ENCODE results near the gene CYP19A1. TPM values are rescaled to one million over a fixed set of nuclear protein-coding genes. Genes with fewer than 3 reads are reported as not detected.

CYP19A1 gene
- total and polyA plus RNA-seq, 2 donors (not counting 1 experiment from before 2014, with no cell fraction given): not detected

DNA sequence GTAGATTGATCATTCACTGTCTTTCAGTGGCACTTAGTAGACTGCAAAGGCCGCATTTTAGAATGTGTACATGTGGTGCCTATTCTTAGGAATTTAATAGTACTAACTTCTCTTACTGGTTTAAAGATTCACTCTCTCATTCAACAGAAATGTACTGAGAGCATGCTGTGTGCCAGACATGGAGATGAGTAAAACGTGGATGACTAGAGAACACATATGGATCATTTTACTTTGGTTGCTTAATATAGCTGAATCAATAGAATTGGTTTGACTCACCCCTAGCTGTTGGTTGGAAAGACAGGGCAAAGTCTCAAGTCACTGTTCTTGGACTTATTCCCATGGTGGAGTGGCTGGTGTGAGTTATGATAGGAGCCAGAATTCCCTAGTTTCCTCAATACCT is 134.6 kb downstream of the CYP19A1 start:
- no peaks in the 10 kb centered on the region for H3K4me1 Mint-ChIP-seq
- H3K4me3 Mint-ChIP-seq: no peak overlapping the region
- WGBS (ENCODE audit: insufficient coverage): no CpG with 5 or more reads among the region's 2 CpGs
- H3K4me2 ChIP-seq (replicated peaks; ENCODE audit: low read depth, low read length, poor library complexity, severe bottlenecking): no peak overlapping the region
- ChIA-PET POLR2A (no interaction called here), CTCF (interaction anchor here (2.4 kb wide), 1 partner anchor 11 kb away, joined by 14 read pairs; no protein-coding TSS in a partner anchor)
- peaks cover 26% of the 10 kb centered on the region for H3K27me3 Mint-ChIP-seq
- H2AFZ ChIP-seq (ENCODE audit: insufficient read depth, low read depth, low read length, poor library complexity, severe bottlenecking): no peak overlapping the region
- TF ChIP-seq EZH2 (IDR thresholded peaks at IDR 0.05; ENCODE audit: borderline replicate concordance, insufficient read depth, low read depth, low read length, poor library complexity, severe bottlenecking): no peak
- TF ChIP-seq, protein P1, sequence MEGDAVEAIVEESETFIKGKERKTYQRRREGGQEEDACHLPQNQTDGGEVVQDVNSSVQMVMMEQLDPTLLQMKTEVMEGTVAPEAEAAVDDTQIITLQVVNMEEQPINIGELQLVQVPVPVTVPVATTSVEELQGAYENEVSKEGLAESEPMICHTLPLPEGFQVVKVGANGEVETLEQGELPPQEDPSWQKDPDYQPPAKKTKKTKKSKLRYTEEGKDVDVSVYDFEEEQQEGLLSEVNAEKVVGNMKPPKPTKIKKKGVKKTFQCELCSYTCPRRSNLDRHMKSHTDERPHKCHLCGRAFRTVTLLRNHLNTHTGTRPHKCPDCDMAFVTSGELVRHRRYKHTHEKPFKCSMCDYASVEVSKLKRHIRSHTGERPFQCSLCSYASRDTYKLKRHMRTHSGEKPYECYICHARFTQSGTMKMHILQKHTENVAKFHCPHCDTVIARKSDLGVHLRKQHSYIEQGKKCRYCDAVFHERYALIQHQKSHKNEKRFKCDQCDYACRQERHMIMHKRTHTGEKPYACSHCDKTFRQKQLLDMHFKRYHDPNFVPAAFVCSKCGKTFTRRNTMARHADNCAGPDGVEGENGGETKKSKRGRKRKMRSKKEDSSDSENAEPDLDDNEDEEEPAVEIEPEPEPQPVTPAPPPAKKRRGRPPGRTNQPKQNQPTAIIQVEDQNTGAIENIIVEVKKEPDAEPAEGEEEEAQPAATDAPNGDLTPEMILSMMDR (IDR thresholded peaks at IDR 0.05): no peak
- intact Hi-C loops (cut with micrococcal nuclease): no loop called here
- H3K27ac ChIP-seq (ENCODE audit: low read length in 2 of 2): no peak overlapping the region
- no peak overlapping the region for H3K27ac Mint-ChIP-seq
- no peaks in the 10 kb centered on the region for H3K9me3 ChIP-seq (ENCODE audit: control extremely low read depth in 1 of 3, control insufficient read depth in 2 of 3, insufficient read depth in 1 of 3, low read length in 2 of 3)
- DNase-seq (no peak), ATAC-seq (ENCODE audit: low read depth) (no peak)
- no peak overlapping the region for H3K4me3 ChIP-seq (ENCODE audit: control extremely low read depth in 1 of 5, extremely low read depth in 1 of 5, insufficient read depth in 1 of 5, low read depth in 2 of 5, low read length in 4 of 5)
- no peaks in the 10 kb centered on the region for H3K36me3 ChIP-seq (replicated peaks in 1 of 2; ENCODE audit: control extremely low read depth in 1 of 2, control insufficient read depth in 1 of 2, extremely low read depth in 1 of 2, insufficient read depth in 2 of 2, low read length in 1 of 2)
- no peaks in the 10 kb centered on the region for H4K20me1 ChIP-seq (ENCODE audit: control insufficient read depth, insufficient read depth, low read length, poor library complexity, severe bottlenecking)
- H3K79me2 ChIP-seq (ENCODE audit: control insufficient read depth, insufficient read depth, low read length): no peaks in the 10 kb centered on the region
- no peaks in the 10 kb centered on the region for H3K4me1 ChIP-seq (ENCODE audit: control insufficient read depth in 2 of 2, insufficient read depth in 2 of 2, low read length in 2 of 2)
- H3K9me3 Mint-ChIP-seq (ENCODE audit: insufficient read depth): no peaks in the 10 kb centered on the region
- H3K27me3 ChIP-seq (replicated peaks in 1 of 4; ENCODE audit: control extremely low read depth in 1 of 4, control insufficient read depth in 3 of 4, insufficient read depth in 4 of 4, low read length in 3 of 4): peaks cover 0 to 6% (median 3%) of the 10 kb centered on the region in 4 experiments
- H3K9ac ChIP-seq (ENCODE audit: low read length): no peak overlapping the region

DNA sequence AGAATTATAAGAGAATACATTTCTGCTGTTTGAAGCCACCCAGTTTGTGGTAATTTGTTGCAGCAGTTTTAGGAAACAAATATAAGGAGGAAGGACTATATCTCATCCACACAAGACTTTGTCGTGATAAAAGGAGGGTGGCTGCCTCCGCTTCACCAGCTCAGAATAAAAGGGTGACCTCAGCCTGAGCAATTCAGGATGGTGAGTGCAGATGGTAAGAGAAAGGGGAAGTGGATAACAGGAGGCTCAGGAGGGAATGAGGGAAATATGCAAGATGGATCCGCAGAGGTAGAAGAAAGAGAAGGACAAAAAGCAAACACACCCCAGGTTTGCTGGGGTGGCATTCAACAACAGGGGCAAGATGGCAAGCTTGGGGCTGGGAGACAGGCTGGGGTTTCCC is 135.6 kb downstream of the CYP19A1 start:
- Mint-ChIP-seq H3K4me3 (no peak overlapping the region), H3K4me1 (no peaks in the 10 kb centered on the region), H3K27me3 (peaks cover 35% of the 10 kb centered on the region), H3K27ac (no peak overlapping the region), H3K9me3 (ENCODE audit: insufficient read depth) (no peaks in the 10 kb centered on the region)
- Histone ChIP-seq H3K4me2 (replicated peaks; ENCODE audit: low read depth, low read length, poor library complexity, severe bottlenecking) (no peak overlapping the region), H3K4me3 (ENCODE audit: control extremely low read depth in 1 of 5, extremely low read depth in 1 of 5, insufficient read depth in 1 of 5, low read depth in 2 of 5, low read length in 4 of 5) (no peak overlapping the region), H3K79me2 (ENCODE audit: control insufficient read depth, insufficient read depth, low read length) (no peaks in the 10 kb centered on the region), H3K9ac (ENCODE audit: low read length) (no peak overlapping the region), H3K36me3 (replicated peaks in 1 of 2; ENCODE audit: control extremely low read depth in 1 of 2, control insufficient read depth in 1 of 2, extremely low read depth in 1 of 2, insufficient read depth in 2 of 2, low read length in 1 of 2) (no peaks in the 10 kb centered on the region), H3K4me1 (ENCODE audit: control insufficient read depth in 2 of 2, insufficient read depth in 2 of 2, low read length in 2 of 2) (no peaks in the 10 kb centered on the region), H4K20me1 (ENCODE audit: control insufficient read depth, insufficient read depth, low read length, poor library complexity, severe bottlenecking) (no peaks in the 10 kb centered on the region), H3K27me3 (replicated peaks in 1 of 4; ENCODE audit: control extremely low read depth in 1 of 4, control insufficient read depth in 3 of 4, insufficient read depth in 4 of 4, low read length in 3 of 4) (peaks cover 0 to 7% (median 3%) of the 10 kb centered on the region in 4 experiments), H3K9me3 (ENCODE audit: control extremely low read depth in 1 of 3, control insufficient read depth in 2 of 3, insufficient read depth in 1 of 3, low read length in 2 of 3) (no peaks in the 10 kb centered on the region), H3K27ac (ENCODE audit: low read length in 2 of 2) (no peak overlapping the region), H2AFZ (ENCODE audit: insufficient read depth, low read depth, low read length, poor library complexity, severe bottlenecking) (no peak overlapping the region)
- no peak for ATAC-seq (ENCODE audit: low read depth)
- WGBS (ENCODE audit: insufficient coverage): 33% methylated on average over 1 of the region's 3 CpGs
- no peak for DNase-seq
- POLR2A ChIA-PET: no interaction called here
- CTCF ChIA-PET: no interaction called here
- intact Hi-C loops (cut with micrococcal nuclease): no loop called here
- no peak for TF ChIP-seq EZH2 (IDR thresholded peaks at IDR 0.05; ENCODE audit: borderline replicate concordance, insufficient read depth, low read depth, low read length, poor library complexity, severe bottlenecking)
- TF ChIP-seq, protein P1 (IDR thresholded peaks at IDR 0.05): no peak
